A172 (cell line): ENCODE data around the gene PTPN2. TPM values are rescaled to one million over a fixed set of nuclear protein-coding genes. Genes with fewer than 3 reads are reported as not detected.
"Not testable (repeated sequence)": the region's sequence is repeated elsewhere in the genome, so short reads cannot be mapped to it uniquely, and the experiment has no call there.

Source experiments
- DNase-seq: peaks from one replicate; pipeline ENCODE4 v3.0.0-alpha.2; 2015; ENCODE audit warnings: low spot score
- total RNA-seq: library from RNA; depleted of rRNA; stranded (reverse); fragments of >200 nt; shearing (Covaris generic); gene quantifications from 2 replicates; pipeline ENCODE4 v1.2.3, GENCODE V29; 2014; rRNA removed

The PTPN2 gene
- total RNA-seq: 41.1 and 43.9 TPM in 2 replicates

GRCh38 chr18:12883684-12884405 lies at the start of gene PTPN2:
TSS of gene PTPN2 (minus strand) at chr18:12884237. CDS start at chr18:12884141, 96 bp downstream.
- peak; percentile 86 for DNase-seq

DNA sequence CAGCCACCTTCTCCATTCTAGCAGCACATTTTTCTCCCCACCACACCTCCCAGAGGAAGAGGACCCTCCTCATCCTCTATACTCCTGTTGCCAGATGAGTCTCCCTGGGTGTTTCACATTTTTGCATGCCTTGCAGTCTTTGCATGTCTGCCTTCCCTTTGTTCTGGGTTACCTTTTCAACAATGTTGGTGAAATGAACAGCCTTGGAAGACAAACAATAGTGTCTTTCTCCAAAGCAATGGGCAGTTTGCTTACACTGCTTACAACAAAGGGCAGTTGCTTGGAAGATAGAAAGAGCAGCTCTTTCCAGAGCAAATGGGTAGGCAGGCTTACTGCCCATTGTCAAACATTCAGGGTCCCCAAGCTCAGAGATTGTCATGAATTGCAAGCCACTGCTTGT lies 49.3 kb upstream of the PTPN2 start:
- DNase-seq: no peak

DNA sequence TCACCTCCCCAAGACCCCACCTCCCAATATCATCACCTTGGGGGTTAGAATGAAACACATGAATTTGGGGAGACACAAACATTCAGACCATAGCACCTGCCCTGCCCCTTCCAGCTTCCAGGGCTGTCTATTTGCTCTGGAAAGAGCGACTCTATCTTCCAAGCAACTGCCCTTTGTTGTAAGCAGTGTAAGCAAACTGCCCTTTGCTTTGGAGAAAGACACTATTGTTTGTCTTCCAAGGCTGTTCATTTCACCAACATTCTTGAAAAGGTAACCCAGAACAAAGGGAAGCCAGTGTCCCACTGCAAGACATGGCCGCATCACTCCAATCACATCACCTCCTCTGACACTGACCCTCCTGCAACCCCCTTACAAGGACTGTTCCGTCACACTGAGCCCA lies 46.9 kb upstream of the PTPN2 start:
- no peak for DNase-seq

- no peak for DNase-seq
Measured at GRCh38 chr18:12930376-12930775, 46.3 kb upstream of the PTPN2 start.

GRCh38 chr18:12929477-12930083 lies 45.5 kb upstream of the PTPN2 start:
- DNase-seq: no peak

DNA sequence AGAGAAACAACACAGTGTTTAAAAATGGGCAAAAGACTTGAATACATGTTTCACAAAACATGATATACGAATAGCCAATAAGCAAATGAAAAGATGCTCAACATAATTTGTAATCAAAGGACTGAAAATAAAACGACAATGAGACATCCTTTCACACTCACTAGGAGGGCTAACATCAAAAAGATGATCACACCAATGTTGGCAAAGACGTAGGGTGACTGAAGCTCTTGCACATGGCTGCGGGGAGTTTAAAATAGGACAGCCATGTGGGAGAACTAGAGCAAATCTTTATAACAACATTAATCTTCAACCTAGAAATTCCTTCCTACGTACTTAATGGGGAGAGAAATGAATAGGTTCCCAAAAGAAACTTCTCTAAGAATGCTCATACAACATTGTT lies 44.6 kb upstream of the PTPN2 start:
- no peak for DNase-seq

DNA sequence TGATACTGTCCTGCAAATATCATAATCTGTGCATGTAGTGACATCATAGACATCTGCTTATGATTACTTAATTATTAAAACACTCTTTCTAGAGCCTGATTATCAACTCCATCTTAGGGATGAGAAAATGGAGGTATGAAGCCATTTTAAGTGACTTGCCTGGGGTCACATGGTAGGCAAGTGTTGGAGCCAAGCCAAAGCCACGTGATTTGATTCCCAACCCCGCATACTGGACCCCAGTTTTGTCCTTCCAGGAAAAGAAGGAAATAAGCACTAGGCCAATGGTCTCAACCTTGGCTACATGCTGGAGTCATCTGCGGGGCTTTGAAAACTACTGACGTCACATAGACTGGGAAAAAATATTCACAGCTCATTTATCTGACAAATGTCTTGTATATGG lies 44.2 kb upstream of the PTPN2 start:
- no peak for DNase-seq

- DNase-seq: no peak
Measured at GRCh38 chr18:12924616-12925015, 40.6 kb upstream of the PTPN2 start.

DNA sequence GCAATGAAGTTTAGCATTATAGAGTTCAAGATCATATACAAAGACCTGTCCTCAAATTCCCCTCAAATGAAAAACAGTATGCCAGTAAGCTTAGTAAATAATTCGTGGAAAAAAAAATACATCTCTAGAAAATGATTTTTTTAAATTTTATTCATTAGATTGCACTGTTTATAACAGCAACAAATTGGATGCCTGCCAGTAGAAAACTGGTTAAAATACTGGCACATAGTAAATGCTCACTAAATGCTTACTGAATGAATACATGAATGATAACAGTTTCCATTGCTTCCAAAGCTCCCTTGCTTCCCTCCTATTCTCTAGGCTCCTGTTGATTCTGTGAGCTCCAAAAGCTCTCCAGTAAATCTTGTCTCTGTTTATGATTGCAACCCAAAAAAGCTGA lies 38.2 kb upstream of the PTPN2 start:
- DNase-seq: no peak

DNA sequence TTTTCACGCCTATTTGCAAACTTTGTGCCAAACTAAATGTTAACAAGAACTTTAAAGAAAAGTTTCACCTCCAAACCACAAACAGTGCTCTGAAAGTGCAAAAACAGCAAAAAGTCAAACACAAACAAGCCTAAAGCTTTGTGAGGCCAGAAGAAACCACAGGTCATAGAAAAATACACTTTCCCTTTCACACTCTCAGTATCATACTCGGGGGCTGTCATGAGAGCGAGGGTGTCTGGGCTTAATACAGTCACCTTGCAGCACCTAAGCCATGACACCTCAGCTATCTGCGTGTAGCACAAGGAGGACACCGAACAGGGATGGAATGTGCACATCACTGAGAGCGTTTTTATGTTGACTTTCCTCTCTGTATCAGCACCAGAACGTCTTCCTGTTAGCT lies 37.1 kb upstream of the PTPN2 start:
- no peak for DNase-seq

DNA sequence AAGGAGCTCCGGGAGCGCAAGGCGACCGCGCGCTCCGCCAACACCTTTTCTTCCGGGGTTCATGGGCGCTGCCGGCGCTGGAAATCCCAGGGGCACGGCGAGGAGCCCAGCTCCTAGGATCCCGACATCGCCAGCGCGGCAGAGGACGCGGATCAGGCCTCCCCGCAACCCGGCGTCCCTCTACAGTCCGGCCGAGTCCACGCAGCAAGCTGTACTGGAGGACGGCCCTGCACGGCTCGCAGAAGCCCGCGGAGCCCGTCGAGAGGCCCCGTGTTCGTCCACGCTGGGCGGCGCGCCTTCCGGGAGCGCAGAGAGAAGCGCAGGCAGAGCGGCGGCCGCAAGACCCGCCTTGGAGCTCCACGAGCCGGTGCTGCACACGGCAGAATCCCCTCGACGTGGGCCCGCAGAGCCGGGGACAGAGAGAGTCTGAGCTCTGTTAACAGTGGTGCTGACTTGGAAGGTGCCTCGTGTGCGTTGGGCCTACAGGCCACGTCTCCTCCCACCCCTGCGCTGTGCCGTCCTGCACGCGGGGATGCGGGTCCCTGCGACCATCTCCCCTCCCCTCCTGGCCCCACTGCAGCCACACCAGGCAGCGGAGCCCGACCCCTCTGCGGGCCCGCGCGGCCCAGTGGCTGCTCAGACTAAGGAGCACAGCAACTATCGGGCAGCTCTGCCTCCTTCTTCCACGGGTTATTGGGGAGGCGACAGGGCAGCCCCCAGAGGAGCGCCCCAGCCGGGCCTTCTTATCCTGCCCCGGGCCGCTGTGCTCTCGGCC lies 28.1 kb upstream of the PTPN2 start:
- no peak for DNase-seq

GRCh38 chr18:12911025-12911928 lies 27.2 kb upstream of the PTPN2 start:
- no peak for DNase-seq

GRCh38 chr18:12908706-12909105 lies 24.7 kb upstream of the PTPN2 start:
- no peak for DNase-seq

DNA sequence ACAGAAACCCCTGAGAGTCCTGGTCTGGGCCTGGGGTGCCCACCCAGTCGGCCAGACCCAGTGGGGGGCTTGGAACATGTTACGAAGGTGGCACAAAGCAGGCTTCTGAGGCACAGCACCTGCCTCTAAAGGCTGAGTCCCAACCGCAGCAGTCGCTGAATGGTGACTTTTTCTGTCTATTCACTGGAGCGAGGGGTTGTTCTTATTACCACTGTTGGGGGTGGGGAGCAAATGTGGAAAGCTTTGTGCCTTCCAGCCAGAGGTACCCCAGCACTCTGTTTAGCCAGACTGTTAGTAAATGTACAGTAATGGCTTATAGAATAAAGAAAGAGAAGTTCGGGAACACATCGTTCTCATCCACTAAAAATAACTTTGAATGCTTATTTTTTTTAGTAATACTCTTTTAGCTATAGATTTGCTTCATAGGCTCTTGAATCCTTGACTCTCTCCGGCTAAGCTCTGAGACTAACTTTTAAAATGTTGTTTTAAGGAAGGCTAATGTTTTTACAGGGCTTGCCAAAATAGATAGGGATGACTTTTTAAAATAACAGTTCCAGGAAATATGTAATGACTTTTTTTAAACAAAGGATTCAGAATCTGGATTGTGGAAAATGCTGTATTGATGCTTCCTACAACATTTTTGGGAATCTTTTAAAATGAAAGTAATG lies 23.4 kb upstream of the PTPN2 start:
- DNase-seq: no peak

GRCh38 chr18:12906773-12907172 lies 22.7 kb upstream of the PTPN2 start:
- no peak for DNase-seq

GRCh38 chr18:12906119-12906518 lies 22.1 kb upstream of the PTPN2 start:
- DNase-seq: no peak

DNA sequence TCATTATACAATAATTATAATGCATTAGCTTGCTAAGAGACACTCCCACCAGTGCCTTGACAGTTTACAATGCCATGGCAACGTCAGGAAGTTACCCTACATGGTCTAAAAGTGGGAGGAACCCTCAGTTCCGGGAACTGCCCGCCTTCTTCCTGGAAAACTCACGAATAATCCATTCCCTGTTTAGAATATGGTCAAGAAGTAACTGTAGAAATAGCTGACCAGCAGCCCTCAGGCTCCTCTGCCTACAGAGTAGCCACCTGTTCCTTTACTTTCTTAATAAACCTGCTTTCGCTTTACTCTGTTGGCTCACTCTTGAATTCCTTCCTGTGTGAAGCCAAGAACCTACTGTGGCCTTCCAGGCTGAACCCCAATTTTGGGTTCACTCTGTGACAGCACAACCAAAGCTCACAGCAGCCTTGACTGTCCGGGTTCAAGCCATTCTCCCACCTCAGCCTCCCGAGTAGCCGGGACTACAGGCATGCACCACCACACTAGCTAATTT lies 20.0 kb upstream of the PTPN2 start:
- no peak for DNase-seq

DNA sequence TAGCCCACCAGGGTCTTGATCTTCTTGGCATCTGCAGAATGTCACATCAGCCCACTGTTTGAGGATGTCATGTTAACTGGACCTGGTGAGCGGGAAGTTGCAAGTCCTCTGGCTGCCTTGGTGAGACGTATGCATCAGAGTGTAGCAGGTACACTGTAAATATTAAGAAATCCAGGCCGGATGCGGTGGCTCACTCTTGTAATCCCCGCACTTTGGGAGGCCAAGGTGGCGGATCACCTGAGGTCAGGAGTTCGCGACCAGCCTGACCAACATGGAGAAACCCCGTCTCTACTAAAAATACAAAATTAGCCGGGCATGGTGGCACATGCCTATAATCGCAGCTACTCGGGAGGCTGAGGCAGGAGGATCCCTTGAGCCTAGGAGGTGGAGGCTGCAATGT lies 17.2 kb upstream of the PTPN2 start:
- not testable (repeated sequence) for DNase-seq

DNA sequence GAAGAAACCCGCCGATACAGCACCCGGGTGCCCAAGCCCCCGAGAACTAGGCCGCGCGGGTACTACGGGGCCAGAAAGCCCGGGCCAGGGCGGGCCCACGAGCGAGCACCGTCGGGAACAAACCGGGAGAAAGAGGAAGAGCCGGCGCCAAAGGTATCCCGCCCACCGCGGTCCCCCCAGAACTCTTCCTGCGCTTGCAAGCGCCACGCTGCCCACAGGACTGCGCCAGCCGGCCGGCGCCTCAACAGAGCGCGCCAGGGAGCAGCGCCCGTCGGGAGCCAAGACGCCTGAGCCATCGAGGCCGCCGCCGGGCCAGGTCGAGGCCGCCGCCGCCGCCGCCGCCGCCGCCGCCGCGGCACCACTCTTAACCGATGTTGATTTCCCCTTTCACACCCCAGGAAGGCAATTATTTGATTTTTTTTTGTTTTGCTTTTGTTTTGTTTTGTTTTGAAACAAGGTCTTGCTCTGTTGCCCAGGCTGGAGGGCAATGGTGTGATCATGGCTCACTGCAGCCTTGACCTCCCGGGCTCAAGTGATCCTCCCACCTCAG lies 12.8 kb upstream of the PTPN2 start:
- not testable (repeated sequence) for DNase-seq

DNA sequence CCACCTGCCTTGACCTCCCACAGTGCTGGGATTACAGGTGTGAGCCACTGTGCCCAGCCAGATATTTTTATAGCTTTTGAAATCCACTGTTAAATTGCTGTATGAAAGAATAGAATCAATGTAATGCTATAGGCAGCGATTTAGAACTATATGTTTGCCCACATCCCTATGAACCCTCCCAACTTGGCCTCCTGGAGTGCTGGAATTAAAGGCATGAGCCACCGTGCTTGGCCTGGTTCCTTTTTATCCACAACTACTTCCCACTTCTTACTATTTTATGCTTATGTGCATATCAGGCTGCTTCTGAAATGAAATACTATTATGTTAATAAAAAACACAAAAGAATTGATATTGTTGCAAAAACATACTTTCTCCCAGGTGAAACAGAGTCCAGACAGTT lies 11.6 kb upstream of the PTPN2 start:
- DNase-seq: no peak

DNA sequence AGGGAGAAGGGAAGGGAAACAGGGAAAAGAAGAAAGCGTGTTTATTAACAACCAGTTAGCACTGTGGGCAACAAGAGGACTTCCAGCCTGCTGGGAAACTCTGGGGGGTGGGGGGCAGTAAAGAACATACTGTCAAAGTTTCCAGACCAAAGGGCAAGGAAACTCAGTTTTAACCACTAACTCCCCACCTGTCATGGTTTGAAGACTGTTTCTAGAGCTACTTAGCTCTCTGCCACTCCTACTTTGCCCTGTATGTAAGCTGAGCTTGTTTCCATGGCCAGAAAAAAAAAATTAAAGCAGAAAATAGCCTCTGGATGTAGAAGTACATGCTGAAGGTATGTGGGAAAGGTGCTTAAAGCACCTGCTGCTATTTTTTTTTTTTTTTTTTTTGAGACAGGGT lies 11.0 kb upstream of the PTPN2 start:
- no peak for DNase-seq
